ENCODE data around the gene SH2D4B. TPM values are rescaled to one million over a fixed set of nuclear protein-coding genes. Genes with fewer than 3 reads are reported as not detected.

Gene SH2D4B
- total RNA-seq, 1 donor, result not detected

GRCh38 chr10:80598951-80599350, 61.2 kb downstream of the SH2D4B start:
- no peak for TF ChIP-seq CTCF (IDR thresholded peaks at IDR 0.05; ENCODE audit: insufficient read depth, low read length)
- no peak overlapping the region for H3K4me3 ChIP-seq (ENCODE audit: low read depth, low read length)
- DNase-seq (ENCODE audit: low read depth), result no peak

- H3K4me3 ChIP-seq (ENCODE audit: low read depth, low read length), result no peak overlapping the region
- DNase-seq (ENCODE audit: low read depth), result peak; percentile 24
- TF ChIP-seq CTCF (IDR thresholded peaks at IDR 0.05; ENCODE audit: insufficient read depth, low read length), result peak; percentile 62
These were observed 61.7 kb downstream of the SH2D4B start for GRCh38 chr10:80599424-80599847.

GRCh38 chr10:80600256-80600655, 62.6 kb downstream of the SH2D4B start:
- DNase-seq (ENCODE audit: low read depth), result no peak
- no peak for TF ChIP-seq CTCF (IDR thresholded peaks at IDR 0.05; ENCODE audit: insufficient read depth, low read length)
- no peak overlapping the region for H3K4me3 ChIP-seq (ENCODE audit: low read depth, low read length)

- no peak overlapping the region for H3K4me3 ChIP-seq (ENCODE audit: low read depth, low read length)
- no peak for DNase-seq (ENCODE audit: low read depth)
- TF ChIP-seq CTCF (IDR thresholded peaks at IDR 0.05; ENCODE audit: insufficient read depth, low read length), result no peak
These were observed 65.2 kb downstream of the SH2D4B start for GRCh38 chr10:80602881-80603280.

GRCh38 chr10:80603516-80603915, 65.8 kb downstream of the SH2D4B start:
- no peak for TF ChIP-seq CTCF (IDR thresholded peaks at IDR 0.05; ENCODE audit: insufficient read depth, low read length)
- DNase-seq (ENCODE audit: low read depth), result no peak
- no peak overlapping the region for H3K4me3 ChIP-seq (ENCODE audit: low read depth, low read length)

GRCh38 chr10:80608706-80609105, 71.0 kb downstream of the SH2D4B start:
- no peak overlapping the region for H3K4me3 ChIP-seq (ENCODE audit: low read depth, low read length)
- no peak for DNase-seq (ENCODE audit: low read depth)
- no peak for TF ChIP-seq CTCF (IDR thresholded peaks at IDR 0.05; ENCODE audit: insufficient read depth, low read length)

GRCh38 chr10:80609331-80609730, 71.6 kb downstream of the SH2D4B start:
- no peak for TF ChIP-seq CTCF (IDR thresholded peaks at IDR 0.05; ENCODE audit: insufficient read depth, low read length)
- no peak overlapping the region for H3K4me3 ChIP-seq (ENCODE audit: low read depth, low read length)
- no peak for DNase-seq (ENCODE audit: low read depth)

Data from fibroblast of the aortic adventitia (primary cell).